Activated CD8-positive, alpha-beta memory T cell treated with anti-CD3 and anti-CD28 coated beads for 36 hours (primary cell): Measurements from ENCODE around the gene ZNF503. TPM values are rescaled to one million over a fixed set of nuclear protein-coding genes. Genes with fewer than 3 reads are reported as not detected.

Experiments
- CTCF ChIA-PET: fragments of 350-600 bp; sonication (Branson Sonifier 250); formaldehyde crosslinking; loops from one replicate; lab custom pipeline; 2021; ENCODE audit warnings: antibody characterized with exemption; lab: Charles Lee
- POLR2A ChIA-PET: fragments of 350-600 bp; sonication (Branson Sonifier 250); formaldehyde crosslinking; loops from one replicate; lab custom pipeline; 2021; ENCODE audit warnings: antibody characterized with exemption; lab: Charles Lee
- total RNA-seq, 2 experiments: library from RNA; stranded (reverse); gene quantifications; one replicate each; pipeline ENCODE4 v1.2.3, GENCODE V29; 2021

The ZNF503 gene
- total RNA-seq, 2 experiments from 2014 or later = 0.36 to 0.38 TPM

- CTCF ChIA-PET = no interaction called here
- POLR2A ChIA-PET = no interaction called here
These were observed 6.9 kb upstream of the ZNF503 start for GRCh38 chr10:75408509-75408875.

GRCh38 chr10:75407713-75408508 lies 6.3 kb upstream of the ZNF503 start:
- ChIA-PET CTCF (no interaction called here), POLR2A (no interaction called here)

GRCh38 chr10:75407224-75407712 lies 5.7 kb upstream of the ZNF503 start:
- ChIA-PET CTCF (no interaction called here), POLR2A (no interaction called here)

- POLR2A ChIA-PET = no interaction called here
- CTCF ChIA-PET = no interaction called here
These were observed 5.1 kb upstream of the ZNF503 start for GRCh38 chr10:75406462-75407223.

GRCh38 chr10:75405598-75406461 lies 4.3 kb upstream of the ZNF503 start:
- ChIA-PET POLR2A (no interaction called here), CTCF (no interaction called here)

- POLR2A ChIA-PET = no interaction called here
- CTCF ChIA-PET = no interaction called here
These were observed 3.4 kb upstream of the ZNF503 start for GRCh38 chr10:75404815-75405597.

GRCh38 chr10:75403939-75404814 lies 2.6 kb upstream of the ZNF503 start:
- ChIA-PET POLR2A (no interaction called here), CTCF (no interaction called here)

GRCh38 chr10:75403144-75403938 lies 1.8 kb upstream of the ZNF503 start:
- ChIA-PET CTCF (no interaction called here), POLR2A (no interaction called here)

GRCh38 chr10:75402486-75403143 lies 1.1 kb upstream of the ZNF503 start:
- ChIA-PET CTCF (no interaction called here), POLR2A (no interaction called here)

GRCh38 chr10:75400771-75401568 lies 594 bp downstream of the ZNF503 start:
- CTCF ChIA-PET = no interaction called here
- POLR2A ChIA-PET = no interaction called here

- CTCF ChIA-PET = no interaction called here
- POLR2A ChIA-PET = no interaction called here
These were observed 1.3 kb downstream of the ZNF503 start for GRCh38 chr10:75400163-75400770.

GRCh38 chr10:75399461-75400162 lies 2.0 kb downstream of the ZNF503 start:
- CTCF ChIA-PET = no interaction called here
- POLR2A ChIA-PET = no interaction called here

- ChIA-PET POLR2A (no interaction called here), CTCF (no interaction called here)
These were observed 2.7 kb downstream of the ZNF503 start for GRCh38 chr10:75398692-75399460.

- ChIA-PET CTCF (no interaction called here), POLR2A (no interaction called here)
These were observed 3.3 kb downstream of the ZNF503 start for GRCh38 chr10:75398200-75398691.
